NCI-H1694 (cell line): ENCODE measurements around the gene NAALADL2.
"Not testable (repeated sequence)": the region's sequence is repeated elsewhere in the genome, so short reads cannot be mapped to it uniquely, and the experiment has no call there.

ENCODE experiments used
- DNase-seq: peaks from one replicate; lab custom pipeline; 2025; lab: John Stamatoyannopoulos, UW

The NAALADL2 gene

DNA sequence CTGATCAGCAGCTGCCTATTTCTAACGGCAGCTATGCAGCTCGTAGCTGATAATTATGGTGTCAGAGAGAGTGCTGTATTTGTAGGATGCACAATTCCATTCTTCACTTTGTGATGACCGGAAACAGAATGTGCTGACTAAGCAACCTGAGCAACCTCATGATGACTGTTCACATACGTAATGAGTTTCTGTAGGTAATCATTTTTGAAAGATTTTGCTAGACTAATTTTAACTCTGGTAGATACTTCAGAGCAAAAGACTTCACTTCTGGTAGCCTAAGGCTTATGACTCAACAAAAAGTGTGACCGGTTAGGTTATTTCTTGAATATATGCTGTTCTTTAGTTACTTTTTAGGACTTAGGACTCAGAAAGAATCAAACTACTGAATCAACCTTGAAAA lies 567.7 kb downstream of the NAALADL2 start:
- DNase-seq = no peak

DNA sequence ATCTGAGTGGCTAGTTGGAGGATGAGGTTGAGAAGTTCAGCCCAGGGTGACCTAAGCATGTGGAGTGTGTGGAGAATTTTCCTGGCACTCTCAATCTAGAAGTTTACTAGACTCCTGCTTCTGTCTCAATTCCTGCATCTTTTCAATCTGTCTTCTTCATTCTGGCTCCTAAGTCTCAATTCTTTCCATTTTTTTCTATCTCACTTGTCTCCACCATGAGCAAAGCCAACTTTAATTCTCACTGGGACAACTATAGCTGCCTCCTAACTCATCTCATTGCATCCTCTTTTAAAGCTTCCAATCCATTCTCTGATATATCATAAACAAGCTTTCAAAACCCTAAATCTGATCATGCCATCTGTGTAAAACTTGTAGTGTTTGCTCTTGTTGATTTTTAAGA lies 569.3 kb downstream of the NAALADL2 start:
- no peak for DNase-seq

DNA sequence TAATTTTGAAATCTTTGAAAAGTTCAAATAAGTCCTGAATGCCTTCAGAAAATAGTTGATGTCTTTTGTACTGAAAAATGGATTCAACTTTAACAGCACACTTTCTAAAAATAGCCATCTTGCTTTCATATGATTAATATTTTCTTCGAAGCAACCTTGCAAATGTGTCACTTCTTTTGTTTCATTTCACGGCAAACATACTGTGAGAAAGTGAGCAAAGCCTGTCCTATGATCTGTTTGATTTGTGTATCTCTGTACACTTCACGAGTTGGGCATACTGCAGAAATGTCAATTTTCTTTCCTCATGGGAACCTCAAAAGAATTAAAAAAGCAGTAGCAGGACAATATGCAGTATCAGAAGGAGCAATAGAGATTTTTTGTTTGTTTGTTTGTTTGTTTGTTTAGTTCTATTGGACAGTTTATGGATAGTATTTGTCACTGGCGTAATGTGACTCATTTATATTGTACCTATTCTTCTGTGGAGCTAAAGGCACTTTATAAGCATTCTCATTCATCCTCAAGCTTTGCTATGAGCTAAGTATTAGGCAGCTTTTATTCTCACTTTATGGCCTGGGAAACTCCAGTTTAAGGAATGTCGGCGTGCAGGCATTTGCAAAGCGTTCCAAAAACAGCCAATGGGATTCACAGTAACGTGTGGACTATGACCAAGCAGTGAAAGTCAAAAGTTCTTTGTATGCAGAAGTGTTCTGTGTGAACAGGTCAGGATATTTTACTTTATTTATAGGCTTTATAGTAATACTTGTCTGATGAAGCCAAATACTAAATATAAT lies 572.0 kb downstream of the NAALADL2 start:
- DNase-seq = no peak

DNA sequence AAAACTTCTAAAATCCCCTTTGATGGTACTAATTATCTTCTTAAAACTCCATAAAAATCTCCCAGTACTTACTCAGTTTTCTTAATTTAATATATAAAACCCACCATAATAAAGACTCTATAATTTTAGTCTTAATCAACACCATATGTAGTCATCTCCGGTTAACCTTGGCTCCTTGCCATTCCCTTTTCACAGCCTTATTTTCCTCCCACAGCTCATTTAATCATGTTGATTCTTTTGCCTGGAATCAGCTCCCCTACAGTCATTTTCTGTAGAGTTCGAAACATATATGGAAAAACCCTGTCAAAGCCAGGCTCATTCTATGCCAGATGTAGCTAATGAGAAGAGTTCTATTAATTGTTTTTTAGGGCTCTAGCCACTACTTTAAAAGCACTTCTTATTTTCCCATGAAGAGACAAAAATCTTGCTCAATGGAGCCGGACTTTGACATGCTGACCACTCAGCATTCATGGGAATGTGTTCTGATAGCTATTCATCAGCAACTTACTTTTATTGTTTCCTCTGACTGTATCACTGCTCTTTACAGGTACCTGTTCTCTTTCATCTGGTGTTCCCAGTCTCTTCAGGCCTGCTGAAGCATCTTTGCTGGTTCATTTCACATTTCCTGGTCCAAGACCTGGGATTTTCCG lies 573.4 kb downstream of the NAALADL2 start:
- DNase-seq = peak; percentile 87

DNA sequence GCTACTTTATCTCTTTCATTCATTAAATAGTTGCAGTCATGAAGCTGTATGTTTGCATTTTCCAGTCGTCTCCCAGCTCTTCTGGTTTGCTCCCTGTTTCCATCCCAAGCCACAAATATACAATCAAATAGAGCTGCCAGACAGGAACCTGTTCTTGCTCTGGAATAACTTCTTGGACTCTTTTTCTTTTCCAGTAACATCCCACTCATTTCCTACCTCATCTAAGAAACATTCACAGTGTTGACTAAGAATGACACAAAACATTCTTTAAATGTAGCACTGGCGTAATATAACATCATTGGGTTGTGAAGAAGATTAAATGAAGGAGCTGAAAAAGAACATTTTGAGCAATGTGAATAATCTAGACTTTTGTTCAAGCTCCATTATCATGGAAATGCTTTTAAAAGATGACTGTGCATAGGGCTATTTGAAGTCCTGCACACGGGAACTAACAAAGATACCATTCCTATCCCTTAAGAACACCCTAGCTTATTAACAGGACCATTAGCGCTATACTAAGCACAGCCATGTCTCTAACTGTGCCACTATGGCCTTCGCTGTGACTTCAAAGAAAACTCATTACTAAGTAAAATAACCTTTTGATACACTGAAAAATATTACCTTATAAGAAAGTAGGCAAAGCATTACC lies 574.0 kb downstream of the NAALADL2 start:
- DNase-seq = no peak

DNA sequence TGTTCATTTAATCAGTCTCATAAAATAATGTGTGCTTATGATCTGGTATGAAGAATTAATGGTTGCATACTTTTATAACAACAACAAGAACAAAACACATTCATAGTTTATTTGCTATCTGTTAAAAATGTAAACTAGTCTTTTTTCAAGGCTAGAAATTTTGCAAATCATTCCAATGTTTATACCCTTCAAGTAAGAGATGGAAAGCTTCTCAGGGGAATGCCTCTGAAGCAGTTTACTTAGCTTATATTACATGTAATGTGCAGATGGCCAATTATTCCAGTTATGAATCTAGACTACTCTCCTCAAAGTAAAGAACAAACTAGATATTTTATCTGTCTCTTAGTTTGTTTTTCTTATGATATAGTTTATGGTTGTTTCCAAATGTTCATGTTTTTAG lies 575.4 kb downstream of the NAALADL2 start:
- peak; percentile 33 for DNase-seq

DNA sequence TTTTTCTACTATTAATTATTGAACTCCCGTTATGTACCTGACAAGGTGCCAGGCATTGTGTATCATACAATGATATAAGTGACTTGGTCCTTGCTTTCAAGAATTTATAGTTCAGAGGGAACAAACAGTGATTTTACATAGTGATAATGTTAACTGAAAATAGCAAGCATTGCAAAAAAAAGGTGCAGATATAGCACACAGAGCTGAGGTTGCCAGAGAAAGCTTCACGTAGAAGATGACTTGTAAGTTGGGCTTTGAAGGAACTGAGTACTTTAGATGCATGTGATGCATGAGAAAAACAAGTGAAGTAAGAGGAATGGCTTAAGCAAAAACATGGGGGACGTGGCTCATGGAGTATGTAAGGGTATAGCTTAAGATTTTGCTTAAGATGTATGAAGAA lies 584.5 kb downstream of the NAALADL2 start:
- no peak for DNase-seq

DNA sequence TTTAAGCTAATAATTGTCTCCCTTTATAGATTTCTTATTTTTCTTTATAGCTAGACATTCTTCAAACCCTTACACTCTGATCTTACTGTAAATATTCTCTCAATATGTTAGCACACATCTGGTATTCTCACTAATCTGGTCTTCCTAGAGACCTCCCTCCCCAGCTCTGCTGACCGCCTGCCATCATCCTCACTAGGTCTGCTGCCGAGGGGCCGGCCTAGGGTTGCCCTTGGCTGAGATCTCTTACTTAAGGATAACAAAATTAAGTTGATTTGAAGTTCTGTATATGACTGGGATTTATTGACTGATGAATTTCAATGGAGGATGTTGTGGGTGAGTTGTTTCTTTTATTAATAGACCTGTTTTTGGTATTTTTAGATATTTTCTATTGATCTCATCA lies 586.6 kb downstream of the NAALADL2 start:
- no peak for DNase-seq

DNA sequence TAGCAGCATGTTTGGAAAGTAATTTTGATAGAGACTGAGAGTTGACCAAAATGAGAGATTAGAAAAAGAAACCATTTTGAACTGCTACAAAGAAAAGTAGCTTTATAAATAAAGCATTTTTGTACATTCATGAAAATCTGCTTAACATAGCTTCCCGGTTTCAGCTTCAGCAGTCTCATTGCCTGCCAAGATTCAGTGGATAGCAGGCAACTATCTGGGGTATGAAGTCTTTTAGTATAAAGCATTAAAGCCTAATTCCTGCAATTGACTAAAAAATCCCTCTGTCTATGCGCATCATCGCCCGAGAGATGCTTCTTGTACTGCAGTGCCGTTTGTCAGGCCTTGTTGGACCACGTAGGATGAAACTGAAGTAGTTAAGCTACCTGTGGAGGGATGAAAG lies 588.4 kb downstream of the NAALADL2 start:
- DNase-seq = no peak

DNA sequence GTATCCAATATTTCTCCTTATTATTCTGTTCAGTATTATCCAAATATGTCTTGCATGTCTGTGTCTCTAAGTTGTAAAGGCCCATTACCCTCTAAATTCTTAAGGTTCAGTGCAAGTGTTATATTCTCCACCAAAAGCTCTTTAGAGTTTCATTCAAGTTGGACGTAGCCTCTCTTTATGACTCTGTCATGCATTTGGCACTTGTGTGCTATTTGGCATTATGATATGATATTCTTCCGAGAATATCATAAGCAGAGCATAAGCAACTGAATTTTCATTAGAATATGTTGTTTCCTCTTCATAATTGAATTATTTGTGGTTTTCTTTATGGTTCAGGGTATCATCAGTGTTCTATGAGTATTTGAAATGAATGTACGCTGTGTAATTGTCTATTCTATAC lies 594.2 kb downstream of the NAALADL2 start:
- DNase-seq = no peak

DNA sequence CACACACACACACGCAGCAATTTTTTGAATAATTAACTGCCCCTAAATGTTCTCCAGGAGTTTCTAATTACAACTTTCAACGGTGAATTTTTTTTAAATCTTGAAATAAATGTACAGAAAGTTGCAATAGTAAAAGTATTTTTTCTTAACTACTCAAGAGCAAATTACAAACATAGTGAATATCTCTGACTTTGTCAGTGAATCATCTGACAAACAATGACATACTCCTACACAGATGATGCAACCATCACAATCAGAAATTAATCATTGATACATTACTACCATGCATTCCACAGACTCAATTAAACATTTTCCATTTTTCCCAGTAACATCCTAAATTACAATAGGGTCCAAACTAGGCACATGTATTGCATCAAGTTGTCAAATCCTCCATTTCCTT lies 597.3 kb downstream of the NAALADL2 start:
- no peak for DNase-seq

DNA sequence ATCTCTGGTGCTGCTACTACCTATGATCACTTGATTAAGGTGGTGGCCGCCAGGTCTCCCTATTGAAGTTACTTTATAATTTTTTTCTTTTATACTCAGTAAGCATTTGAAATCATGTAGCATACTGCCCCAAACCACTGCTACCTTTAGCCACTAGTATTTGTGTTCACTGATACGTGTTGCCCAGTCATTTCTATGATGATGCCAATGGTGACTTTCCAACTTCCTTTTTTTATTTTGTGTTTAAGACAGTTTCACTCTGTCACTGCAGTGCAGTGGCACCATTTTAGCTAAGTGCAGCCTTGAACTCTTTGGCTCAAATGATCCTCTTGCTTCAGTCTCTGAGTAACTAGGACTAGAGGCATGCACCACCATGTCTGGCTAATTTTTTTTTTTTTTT lies 598.2 kb downstream of the NAALADL2 start:
- no peak for DNase-seq

DNA sequence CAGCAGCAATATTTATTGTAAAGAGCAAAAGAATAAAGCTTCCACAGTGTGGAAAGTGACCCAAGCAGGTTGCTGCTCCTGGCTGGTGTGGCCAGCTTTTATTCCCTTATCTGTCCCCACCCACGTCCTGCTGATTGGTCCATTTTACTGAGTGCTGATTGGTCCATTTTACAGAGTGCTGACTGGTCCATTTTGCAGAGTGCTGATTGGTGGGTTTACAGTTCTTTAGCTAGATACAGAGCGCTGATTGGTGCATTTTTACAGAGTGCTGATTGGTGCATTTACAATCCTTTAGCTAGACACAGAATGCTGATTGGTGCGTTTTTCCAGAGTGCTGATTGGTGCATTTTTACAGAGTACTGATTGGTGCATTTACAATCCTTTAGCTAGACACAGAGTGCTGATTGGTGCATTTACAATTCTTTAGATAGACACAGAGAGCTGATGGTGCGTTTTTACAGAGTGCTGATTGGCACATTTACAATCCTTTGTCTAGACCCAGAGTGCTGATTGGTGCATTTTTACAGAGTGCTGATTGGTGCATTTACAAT lies 601.8 kb downstream of the NAALADL2 start:
- DNase-seq = not testable (repeated sequence)

DNA sequence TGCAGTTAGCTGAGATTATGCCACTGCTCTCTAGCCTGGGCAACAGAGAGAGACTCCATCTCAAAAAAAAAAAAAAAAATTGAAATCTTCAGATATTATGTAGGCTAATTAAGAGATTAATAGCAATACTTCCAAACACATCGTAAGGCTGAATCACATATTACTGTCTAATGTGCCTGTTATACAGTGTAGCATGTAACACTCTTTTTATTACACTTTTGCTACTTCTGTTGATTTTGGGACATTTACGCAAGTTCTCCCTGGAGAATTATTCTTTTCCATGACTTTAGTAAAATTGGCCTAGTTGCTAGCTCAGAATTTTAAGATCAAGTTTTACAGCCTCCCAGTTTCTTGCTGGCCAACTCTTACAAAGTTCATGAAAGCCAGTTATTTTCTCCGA lies 605.2 kb downstream of the NAALADL2 start:
- DNase-seq = no peak

DNA sequence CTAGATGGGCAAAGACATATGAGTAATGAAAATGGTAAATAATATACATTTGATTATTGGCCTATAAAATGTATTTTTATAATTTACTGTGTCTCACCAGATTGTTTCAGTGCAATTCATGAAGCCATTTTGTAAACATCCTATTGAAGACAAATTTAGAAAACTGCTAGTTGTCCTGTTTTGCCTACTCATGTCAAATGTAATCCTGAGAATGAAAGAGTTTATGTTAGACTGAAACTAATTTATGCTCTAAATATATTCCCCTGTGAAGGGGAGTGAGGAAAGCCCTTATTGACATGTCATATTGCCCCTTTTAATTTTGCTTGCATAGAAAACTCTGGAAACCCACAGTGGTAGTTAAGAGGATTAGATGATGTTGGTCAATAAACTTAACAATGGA lies 610.0 kb downstream of the NAALADL2 start:
- DNase-seq = no peak

DNA sequence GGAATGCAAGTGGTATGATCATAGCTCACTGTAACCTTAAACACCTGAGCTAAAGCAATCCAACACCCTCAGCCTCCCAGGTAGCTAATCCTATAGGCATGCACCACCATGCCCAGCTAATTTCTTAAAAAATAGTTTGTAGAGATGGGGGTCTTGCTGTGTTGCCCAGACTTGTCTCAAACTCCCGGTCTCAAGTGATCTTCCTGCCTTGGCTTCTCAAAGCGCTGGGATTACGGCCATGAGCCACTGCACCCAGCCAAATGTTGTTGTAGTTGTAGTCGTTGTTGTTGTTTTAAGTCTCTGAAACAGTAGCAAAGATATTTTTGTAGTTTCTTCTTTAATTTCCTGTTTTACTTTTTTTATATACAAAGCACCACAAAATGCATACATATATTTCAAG lies 616.6 kb downstream of the NAALADL2 start:
- DNase-seq = no peak

DNA sequence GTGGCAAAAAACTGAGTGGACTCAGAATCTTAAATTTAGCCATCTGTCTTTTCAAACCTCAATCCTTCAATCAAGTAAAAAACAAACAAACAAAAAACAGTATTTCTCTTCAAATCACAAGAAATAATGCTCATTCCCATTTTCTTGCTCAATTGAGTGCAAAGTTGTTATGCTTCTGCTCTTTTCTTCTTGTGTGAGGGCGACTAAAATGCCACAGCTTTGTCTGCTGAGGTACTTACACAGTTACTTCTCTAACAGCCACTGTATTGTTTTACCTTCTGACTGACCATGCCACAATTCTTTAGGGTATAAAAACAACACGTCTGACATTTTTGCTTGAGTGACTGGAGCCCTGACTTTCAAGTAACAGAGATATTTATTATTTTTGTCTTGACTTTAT lies 617.4 kb downstream of the NAALADL2 start:
- DNase-seq = no peak

DNA sequence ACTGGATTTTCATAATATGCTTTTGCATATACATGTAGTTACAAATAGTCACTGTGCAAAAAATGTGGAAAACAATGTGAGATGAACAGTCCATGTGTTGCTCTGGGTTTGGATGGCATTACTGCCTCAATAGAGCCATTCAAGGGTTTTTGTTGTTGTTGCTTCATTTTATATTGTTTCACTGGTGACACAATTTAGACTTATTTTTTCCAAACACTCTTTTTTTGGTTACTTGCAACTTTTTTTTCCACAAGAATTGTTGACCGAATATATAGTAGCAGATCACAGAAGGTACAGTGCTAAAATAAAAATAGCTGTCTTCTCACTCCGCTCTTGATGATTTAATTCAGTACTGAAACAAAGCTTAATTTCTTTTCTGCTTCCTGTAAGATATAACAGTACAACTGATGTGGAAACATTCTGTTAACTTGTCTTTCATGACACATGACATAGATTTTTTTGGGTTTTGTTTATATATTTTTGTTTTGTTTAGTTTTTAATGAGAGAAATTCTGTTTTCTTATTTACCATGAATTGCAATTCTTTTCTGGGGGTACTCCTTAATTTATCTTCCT lies 618.6 kb downstream of the NAALADL2 start:
- no peak for DNase-seq

DNA sequence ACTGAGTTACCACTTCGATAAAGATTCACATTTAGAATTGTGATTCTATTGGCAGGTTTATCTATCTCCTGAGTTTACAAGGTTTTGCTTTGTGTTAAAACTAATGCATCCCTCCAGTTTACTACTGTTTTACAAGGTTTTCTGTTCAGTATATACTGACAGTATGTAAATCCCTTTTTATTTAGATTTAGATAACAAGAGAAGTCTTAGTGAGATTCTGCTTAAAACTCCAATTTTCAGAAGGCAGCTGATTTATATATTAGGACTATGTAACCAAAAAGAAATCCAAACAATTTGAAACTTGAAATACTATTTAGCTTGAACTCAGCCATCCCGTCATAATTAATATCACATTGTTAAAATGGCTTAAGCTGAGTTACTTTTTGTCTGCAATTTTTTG lies 619.2 kb downstream of the NAALADL2 start:
- no peak for DNase-seq

DNA sequence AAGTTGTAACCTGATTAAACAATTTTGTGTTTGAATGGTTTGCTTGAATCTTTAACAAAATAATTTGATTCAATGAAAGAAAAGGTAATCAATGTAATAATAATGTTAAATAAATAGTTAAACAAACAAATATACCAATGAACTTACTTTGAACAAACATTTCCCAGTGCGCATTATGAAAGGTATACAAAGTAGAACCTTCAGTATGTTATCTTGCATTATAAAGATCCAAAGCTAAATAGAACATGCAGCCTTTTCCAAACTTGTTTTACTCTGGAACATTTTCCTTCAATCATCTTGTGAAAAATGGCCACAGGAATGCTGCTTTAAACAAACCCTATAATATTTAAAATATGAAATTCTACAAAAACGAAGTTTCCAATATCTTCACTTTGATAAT lies 620.0 kb downstream of the NAALADL2 start:
- no peak for DNase-seq

DNA sequence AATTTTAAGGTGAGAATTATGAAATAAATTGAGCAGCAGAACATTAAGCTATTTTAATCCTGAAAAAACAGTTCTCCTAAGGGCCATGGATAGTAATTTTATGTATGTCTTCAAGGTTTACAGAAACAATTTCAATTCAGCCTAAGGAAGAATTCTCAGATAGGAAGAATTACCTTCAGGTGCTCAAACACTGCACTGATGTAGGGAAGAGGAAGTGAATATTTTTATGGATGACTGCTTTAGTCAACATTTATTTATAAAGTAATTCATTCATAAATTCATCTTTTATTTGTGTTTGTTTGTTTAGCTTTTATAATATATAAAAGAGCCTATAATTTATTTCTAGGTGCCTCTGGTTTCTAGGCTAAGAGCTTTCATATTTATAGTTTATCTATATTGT lies 620.7 kb downstream of the NAALADL2 start:
- DNase-seq = no peak

DNA sequence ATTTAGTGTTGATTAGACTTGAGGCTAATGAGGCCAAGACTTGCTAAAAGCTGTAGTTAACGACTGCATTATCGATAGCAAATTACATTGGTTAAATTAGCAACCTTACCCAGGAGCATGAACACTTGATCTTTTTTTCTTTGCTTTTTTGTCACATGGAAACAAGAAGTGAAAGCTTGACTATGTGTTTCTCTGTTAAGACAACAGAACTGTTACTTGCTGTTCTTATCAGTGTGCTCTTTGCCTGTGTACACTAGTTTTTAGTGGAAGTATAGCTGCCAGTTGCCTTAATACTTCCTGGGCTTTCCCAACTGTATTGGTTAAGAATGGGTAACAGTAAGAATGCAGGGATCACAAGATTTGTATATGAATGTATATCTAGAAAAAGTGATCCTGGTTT lies 625.5 kb downstream of the NAALADL2 start:
- DNase-seq = no peak

DNA sequence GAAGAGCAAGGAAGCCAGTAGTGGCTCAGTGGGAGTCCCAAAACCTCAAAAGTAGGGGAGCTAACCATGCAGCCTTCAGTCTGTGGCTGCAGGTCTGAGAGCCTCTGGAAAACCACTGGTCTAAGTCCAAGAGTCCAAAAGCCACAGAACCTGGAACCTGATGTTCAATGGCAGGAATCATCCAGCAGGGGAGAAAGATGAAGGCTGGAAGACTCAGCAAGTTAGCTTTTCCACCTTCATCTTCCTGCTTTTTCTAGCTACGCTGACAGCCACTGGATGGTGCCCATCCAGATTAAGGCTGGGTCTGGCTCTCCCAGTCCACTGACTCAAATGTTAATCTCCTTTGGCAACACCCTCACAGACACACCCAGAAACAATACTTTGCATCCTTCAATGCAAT lies 626.3 kb downstream of the NAALADL2 start:
- no peak for DNase-seq
